GM18907 (cell line): ENCODE data around the gene ENTPD5.
"Not testable (repeated sequence)": the region's sequence is repeated elsewhere in the genome, so short reads cannot be mapped to it uniquely, and the experiment has no call there.

ENCODE experiments used
- ATAC-seq: cut with Tn5 transposase; IDR thresholded peaks from one replicate; pipeline ENCODE4 v1.9.1; 2021; ENCODE audit warnings: mild to moderate bottlenecking, moderate library complexity; ENCODE audit not compliant: unreplicated experiment

The ENTPD5 gene

GRCh38 chr14:73945159-73945670 lies 73.9 kb downstream of the ENTPD5 start:
- ATAC-seq, result no peak

DNA sequence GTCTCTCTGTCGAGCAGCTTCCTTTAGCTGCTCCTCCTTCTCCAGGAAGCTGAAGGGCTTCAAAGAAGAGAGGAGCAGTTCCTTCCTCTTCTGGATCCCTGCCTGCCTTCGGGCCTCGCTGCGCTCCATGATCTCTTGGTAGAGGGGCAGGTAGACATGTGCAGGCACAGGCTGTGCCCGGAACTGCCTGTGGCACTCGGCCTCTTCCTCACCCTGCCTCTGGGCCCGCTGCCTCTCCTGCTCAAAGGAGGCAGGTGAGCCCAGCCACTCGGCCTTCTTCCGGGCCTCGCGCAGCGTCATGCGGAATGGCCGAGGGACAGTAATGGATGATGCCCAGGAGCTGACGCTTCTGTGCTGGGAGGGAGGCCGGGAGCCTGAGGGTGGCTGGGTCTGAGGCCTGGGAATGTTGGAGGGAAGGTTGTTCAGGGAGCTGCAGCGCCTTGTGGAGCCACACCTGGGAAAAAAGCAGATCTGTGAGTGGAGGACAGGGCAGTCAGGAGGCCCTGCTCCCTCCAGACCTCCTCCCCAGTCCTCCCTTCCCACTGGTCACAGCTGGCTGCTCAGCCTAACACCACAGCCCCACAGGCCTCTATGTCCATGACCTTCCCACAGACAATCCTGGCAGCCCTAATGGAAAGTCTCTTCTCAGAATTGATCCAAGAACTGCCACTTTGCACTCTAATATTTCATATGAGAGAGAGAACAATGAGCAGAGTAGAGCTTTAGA lies 74.5 kb downstream of the ENTPD5 start:
- ATAC-seq, result no peak

DNA sequence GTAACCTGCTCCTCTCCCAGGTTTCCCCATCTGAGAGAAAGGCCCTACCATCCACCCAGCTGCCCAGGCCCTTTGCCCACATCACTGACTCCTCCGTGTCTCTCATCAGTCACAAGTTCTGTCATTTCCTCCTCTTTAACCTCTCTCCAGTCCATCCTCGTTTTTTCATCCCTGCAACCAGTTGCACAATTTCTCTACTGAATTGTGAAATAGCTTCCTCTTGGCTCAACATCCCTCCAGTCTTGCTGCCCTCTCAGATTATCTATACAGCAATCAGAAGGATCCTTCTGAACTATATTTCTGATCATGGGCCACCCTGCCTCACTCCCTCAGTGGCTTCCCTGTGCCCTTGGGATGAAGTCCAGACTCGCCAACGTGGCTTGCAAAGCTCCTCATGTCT lies 76.0 kb downstream of the ENTPD5 start:
- no peak for ATAC-seq

GRCh38 chr14:73942180-73942579 lies 76.9 kb downstream of the ENTPD5 start:
- ATAC-seq, result no peak

GRCh38 chr14:73937012-73937411 lies 82.1 kb downstream of the ENTPD5 start:
- no peak for ATAC-seq

- no peak for ATAC-seq
Observed at GRCh38 chr14:73936548-73936947, 82.5 kb downstream of the ENTPD5 start.

DNA sequence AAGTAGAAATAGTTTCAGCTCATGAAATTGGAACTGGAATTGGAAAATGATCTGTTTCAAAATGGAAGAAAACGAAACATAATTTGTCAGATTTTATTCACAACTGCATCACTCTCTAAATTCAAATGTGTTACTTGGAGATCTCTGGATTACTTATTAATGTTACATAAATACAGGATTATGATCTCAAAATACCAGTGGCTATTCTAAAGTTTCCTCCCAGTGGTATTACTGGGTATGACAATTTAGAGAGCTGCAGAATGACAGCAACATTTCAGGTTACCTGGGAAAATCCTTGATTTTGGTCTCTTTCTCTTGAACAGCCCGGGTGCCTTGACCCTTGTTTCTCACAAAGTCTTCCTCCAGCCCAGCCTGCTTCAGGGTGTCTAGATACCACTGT lies 83.4 kb downstream of the ENTPD5 start:
- no peak for ATAC-seq

DNA sequence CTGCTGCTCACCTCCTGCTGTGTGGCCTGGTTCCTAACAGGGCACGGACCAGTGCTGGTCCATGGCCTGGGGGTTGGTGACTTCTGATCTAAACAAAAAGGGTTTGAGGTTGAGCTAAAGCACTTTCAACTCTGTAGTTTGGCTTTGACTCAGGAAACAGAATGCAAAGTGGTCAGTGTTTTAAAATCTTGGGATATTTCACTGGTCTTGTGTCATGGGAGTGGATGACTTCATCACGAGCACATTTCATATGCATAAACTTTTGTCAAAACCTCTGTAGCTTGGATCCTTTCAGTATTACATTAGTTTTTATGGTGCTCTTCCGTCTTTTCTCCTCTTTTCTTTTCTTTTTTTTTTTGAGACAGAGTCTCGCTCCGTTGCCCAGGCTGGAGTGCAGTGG lies 94.8 kb downstream of the ENTPD5 start:
- no peak for ATAC-seq

GRCh38 chr14:73919457-73919856 lies 99.6 kb downstream of the ENTPD5 start:
- not testable (repeated sequence) for ATAC-seq

DNA sequence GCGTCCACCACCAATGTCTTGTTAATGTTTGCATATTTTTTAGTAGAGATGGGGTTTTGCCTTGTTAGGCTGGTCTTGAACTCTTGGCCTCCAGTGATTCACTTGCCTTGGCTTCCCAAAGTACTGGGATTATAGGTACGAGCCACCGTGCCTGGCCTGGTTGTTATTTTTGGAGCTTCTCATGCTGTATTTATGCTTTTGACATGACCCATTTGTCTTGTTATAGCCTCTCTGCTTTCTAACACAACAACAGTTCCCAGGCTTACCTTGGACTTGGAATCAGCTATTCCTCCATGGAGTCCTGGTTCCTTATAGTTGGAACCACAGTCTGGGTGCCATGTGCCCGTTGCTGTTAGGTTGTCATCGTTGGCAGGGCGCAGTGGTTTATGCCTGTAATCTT lies 102.8 kb downstream of the ENTPD5 start:
- ATAC-seq, result no peak

DNA sequence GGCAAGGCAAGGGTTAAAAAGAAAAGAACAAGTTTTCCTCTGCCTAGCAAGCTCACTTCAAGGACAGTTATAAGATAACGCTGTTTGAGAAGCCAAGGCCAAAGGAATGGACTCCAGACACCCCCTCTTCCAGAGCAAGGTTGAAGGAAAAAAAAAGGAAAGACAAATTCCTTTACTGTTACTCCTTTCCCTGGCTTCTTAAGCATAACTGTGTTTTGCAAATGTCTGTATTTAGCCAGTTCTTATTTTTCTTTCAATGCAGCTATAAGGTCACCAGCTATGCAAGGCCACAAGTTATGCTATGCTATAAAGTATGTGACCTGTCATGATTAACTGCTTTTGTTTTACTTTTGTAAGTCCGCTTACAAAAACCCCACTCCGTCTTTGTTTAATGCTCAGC lies 105.8 kb downstream of the ENTPD5 start:
- ATAC-seq, result no peak

- no peak for ATAC-seq
Observed at GRCh38 chr14:73909681-73910080, 109.4 kb downstream of the ENTPD5 start.
